ENCODE results near the gene AZIN2.

AZIN2 gene

GRCh38 chr1:33143176-33143575, 62.2 kb downstream of the AZIN2 start:
- no peak for TF ChIP-seq CTCF (IDR thresholded peaks at IDR 0.05; ENCODE audit: extremely low read depth, insufficient read depth, missing control alignments)
- in situ Hi-C loops (cut with MboI; ENCODE audit: low pct_unique_long_range_greater_than_20kb, low sequenced_read_pairs, unreplicated experiment): no loop called here
- DNase-seq (ENCODE audit: low spot score): no peak

- DNase-seq (ENCODE audit: low spot score): no peak
- in situ Hi-C loops (cut with MboI; ENCODE audit: low pct_unique_long_range_greater_than_20kb, low sequenced_read_pairs, unreplicated experiment): no loop called here
- TF ChIP-seq CTCF (IDR thresholded peaks at IDR 0.05; ENCODE audit: extremely low read depth, insufficient read depth, missing control alignments): no peak
These were observed 62.7 kb downstream of the AZIN2 start for GRCh38 chr1:33143698-33144097.

- DNase-seq (ENCODE audit: low spot score): no peak
- no peak for TF ChIP-seq CTCF (IDR thresholded peaks at IDR 0.05; ENCODE audit: extremely low read depth, insufficient read depth, missing control alignments)
- in situ Hi-C loops (cut with MboI; ENCODE audit: low pct_unique_long_range_greater_than_20kb, low sequenced_read_pairs, unreplicated experiment): no loop called here
These were observed 65.0 kb downstream of the AZIN2 start for GRCh38 chr1:33146003-33146402.

- TF ChIP-seq CTCF (IDR thresholded peaks at IDR 0.05; ENCODE audit: extremely low read depth, insufficient read depth, missing control alignments): no peak
- DNase-seq (ENCODE audit: low spot score): no peak
- in situ Hi-C loops (cut with MboI; ENCODE audit: low pct_unique_long_range_greater_than_20kb, low sequenced_read_pairs, unreplicated experiment): no loop called here
These were observed 66.5 kb downstream of the AZIN2 start for GRCh38 chr1:33147275-33147996.

GRCh38 chr1:33147997-33148314, 67.0 kb downstream of the AZIN2 start:
- DNase-seq (ENCODE audit: low spot score): no peak
- in situ Hi-C loops (cut with MboI; ENCODE audit: low pct_unique_long_range_greater_than_20kb, low sequenced_read_pairs, unreplicated experiment): no loop called here
- peak; percentile 33 for TF ChIP-seq CTCF (IDR thresholded peaks at IDR 0.05; ENCODE audit: extremely low read depth, insufficient read depth, missing control alignments)

- in situ Hi-C loops (cut with MboI; ENCODE audit: low pct_unique_long_range_greater_than_20kb, low sequenced_read_pairs, unreplicated experiment): no loop called here
- no peak for TF ChIP-seq CTCF (IDR thresholded peaks at IDR 0.05; ENCODE audit: extremely low read depth, insufficient read depth, missing control alignments)
- no peak for DNase-seq (ENCODE audit: low spot score)
These were observed 67.7 kb downstream of the AZIN2 start for GRCh38 chr1:33148615-33149014.
